ENCODE data around the gene KANK4.

DNA sequence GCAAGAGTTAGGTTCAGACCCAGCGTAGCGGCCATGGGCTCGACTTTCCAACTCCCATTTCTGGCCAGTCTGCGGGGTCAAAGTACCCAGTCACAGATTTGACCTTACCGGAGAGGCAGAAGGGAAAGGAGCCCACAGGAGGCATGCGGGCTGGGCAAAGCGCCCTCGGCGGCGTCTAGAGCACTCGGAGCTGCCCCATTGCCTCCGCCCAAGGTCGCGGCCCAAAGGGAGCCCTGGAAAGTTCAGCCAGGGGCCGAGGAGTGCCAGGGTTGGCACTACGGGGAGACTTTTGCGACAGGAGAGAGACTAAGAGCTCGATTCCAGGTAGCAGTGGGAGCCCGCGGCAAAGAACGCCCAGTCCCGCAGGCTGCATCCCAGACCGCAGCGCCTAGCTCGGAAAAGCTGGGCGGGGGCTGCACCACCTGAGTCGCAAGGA lies 896 bp downstream of the KANK4 start:
- TF ChIP-seq, protein P1, sequence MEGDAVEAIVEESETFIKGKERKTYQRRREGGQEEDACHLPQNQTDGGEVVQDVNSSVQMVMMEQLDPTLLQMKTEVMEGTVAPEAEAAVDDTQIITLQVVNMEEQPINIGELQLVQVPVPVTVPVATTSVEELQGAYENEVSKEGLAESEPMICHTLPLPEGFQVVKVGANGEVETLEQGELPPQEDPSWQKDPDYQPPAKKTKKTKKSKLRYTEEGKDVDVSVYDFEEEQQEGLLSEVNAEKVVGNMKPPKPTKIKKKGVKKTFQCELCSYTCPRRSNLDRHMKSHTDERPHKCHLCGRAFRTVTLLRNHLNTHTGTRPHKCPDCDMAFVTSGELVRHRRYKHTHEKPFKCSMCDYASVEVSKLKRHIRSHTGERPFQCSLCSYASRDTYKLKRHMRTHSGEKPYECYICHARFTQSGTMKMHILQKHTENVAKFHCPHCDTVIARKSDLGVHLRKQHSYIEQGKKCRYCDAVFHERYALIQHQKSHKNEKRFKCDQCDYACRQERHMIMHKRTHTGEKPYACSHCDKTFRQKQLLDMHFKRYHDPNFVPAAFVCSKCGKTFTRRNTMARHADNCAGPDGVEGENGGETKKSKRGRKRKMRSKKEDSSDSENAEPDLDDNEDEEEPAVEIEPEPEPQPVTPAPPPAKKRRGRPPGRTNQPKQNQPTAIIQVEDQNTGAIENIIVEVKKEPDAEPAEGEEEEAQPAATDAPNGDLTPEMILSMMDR (IDR thresholded peaks at IDR 0.05), result no peak
- TF ChIP-seq POLR2A (IDR thresholded peaks at IDR 0.05), result no peak
